HG03558 (cell line): ENCODE measurements around the gene PCP4.
"Not testable (repeated sequence)": the region's sequence is repeated elsewhere in the genome, so short reads cannot be mapped to it uniquely, and the experiment has no call there.

Source experiments
- ATAC-seq: cut with Tn5 transposase; IDR thresholded peaks from one replicate; pipeline ENCODE4 v1.9.1; 2021; ENCODE audit warnings: moderate number of reproducible peaks; ENCODE audit not compliant: unreplicated experiment; ENCODE audit errors: extremely low read depth

PCP4 gene

GRCh38 chr21:39860600-39860999 lies 6.6 kb upstream of the PCP4 start:
- ATAC-seq, result no peak

DNA sequence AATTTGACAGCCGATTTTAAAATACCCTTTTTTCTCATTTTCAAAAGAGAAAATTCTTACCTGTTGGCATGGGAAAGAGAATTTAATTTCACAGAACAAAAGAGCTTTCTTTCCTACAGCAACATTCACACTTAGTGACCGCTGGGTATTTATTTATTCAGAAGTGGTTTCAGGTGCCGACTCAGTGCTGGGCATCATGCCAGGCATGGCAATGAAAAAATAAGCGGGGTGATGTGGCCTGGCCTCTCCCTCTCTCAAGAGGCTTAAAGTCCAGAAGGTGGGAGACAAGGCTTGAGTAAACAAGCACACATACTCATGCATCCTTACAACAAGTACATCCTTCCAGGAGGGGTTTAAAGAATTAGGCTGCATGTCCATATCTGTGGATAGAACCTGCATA lies 4.1 kb upstream of the PCP4 start:
- ATAC-seq, result no peak

GRCh38 chr21:39866093-39866492 lies 1.1 kb upstream of the PCP4 start:
- no peak for ATAC-seq

DNA sequence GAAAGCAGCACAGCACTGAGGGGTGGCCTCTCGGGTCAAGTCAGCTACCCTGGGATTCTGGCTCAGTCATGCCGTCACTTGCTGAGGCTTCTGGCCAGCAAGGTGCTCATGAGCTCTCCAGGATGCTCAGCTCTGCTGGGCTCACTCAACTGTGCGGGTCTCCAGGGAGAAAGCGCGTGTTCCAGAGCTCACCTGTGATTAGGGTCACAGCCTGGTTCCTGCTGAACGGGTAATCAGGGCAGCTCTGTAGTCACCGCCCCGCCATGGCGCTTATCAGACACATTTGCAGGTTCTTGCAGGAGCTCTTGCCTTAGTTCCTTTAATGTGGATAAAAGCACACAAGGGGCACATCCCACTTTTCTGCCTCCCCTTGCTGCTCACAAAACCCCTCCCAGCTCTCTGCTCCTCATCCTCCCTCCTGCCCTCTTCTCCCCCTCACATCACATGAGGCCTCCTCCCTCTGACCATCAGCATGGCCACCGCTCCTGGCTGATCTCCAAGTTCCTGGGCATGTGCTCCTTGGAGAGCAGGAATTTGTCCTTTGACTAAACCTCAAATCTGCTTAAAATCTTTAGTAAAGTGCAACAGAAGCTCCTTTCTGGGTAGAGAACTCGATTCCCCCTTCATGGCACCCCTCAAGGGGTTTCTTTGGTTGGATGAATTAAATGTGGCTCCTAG lies 2.0 kb downstream of the PCP4 start:
- no peak for ATAC-seq

- ATAC-seq, result no peak
Measured at GRCh38 chr21:39873687-39874086, 6.4 kb downstream of the PCP4 start.

DNA sequence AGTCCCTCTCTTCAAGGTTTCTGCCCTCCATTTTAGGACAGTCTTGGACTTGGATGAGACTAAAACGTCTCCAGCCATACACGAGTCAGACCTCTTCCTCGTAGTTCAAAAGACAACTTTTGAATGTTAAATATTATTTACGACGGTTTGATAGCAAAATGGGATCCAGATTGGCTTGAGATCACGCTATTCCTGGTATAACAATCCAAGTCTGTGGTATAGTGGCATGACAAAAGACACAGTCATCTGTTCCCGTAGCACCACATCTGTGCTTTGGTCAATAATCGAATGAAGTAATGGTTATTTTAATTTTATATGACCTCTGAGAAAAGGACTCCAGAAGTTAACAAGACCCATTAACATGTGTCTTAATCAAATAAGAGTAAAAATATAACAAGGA lies 7.0 kb downstream of the PCP4 start:
- no peak for ATAC-seq

DNA sequence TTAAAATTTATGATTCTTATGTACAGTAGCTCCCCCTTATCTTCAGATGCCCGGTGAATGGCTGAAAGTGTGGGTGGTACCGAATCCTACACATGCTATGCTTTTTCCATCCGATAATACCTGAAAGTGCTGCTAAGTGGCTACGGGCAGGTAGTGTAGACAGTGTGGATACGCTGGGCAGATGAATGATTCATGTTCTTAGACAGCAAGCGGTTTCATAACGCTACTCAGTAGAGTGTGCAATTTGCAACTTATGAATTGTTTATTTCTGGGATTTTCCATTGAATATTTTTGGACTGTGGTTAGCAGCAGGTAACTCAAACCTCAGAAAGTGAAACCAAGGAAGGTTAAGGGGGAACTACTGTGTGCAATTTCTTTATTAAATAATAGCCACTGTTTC lies 7.5 kb downstream of the PCP4 start:
- no peak for ATAC-seq

DNA sequence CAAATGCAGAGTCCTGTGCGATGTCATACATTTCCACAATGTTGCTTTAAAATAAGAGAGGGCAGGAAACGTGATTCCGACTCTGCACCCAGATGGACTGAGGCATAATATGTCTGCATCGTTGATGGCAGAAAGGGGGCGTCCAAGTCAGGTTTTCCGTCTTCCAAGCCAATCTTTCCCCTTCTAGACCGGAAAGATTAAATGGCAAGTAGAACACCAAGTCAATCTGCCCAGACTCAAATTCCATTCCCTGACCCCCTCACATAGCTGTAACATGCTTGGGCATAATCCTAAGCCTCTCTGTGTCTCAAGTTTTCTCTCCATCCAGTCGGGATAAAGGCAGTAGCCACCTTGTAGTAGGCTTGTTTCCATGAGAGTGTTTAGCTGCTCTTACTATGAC lies 14.4 kb downstream of the PCP4 start:
- ATAC-seq, result no peak

DNA sequence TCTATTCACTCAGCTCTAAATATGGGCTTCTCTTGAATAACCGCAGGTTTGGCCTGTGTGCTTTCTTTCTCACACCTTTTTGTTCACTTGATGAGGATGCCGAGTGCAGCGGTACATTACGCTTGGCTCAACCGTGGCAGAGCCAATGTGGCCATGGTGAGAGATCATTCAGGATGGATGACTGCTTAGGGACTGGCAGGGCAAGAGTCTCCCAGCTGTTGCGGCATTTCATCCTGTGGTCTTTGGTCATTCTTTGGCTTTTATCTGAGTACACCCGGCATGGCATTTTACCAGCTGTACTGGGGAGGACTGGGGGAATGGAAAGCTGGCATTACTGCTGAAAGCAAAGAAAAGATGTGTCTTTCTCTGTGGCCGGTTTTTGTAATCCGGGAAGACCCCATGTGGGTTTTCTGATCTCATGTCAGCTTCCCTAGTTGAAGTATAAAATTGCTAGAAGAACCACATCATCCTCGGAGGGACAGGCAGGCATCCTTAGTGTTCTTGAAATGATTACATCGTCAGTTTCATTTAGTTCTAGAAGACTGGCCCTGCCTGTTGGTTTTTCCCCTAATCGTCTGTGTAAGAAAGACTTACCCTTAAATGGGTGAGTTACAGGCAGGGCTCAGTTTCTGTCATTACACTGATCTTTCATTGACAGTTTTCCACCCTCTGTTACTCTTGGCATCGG lies 15.1 kb downstream of the PCP4 start:
- ATAC-seq, result no peak

DNA sequence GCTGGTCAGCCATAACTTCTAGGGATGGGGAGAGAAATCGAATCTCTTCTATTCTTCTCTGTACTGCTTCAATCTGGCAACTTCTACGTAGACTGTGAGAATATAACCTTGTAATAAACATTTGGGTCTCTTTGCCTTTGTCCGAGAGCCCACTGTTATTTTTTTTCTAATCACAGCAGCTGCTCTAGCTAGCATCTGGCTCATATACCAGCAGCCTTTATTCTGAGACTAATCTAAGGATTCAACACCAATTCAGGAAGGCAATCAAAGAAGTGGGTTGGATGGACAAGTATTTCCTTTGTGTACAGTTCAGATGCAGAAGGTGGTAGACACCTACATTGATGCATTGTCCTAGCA lies 15.6 kb downstream of the PCP4 start:
- ATAC-seq, result no peak

DNA sequence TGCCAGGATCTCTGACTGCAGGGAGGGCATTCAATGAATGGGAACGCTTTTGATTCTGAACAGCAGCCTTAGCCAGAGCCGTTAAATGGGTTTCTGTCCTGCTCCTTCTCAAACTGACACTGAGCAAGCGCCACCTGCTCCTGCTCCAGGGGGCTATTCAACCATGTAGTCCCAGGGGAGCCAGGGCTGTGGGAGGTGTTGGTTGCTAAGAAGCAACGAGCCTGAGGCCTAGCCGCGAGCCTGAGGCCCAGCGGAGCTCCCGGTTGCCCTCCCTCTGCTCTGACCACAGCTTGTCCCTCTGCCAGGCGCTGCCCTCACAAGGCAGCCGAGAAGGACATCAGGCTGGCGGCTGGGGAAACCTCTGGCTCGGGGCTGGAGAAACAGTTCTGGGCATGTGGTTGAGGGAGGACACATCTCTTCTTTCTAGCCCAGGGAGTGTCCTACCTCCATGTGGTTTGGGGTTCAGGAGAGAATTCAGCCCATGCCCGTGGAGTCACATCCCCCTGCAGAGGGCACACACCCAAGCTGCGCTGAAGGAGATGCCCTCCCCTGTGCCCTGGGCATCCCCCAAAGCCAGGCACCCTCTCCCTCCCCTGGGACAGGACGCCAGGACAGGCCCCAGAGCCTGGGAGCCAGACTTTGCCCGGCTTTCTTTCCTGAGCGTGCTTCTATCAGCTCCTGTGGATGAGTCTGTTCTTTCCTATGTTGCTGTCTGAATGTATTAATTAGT lies 18.0 kb downstream of the PCP4 start:
- ATAC-seq, result no peak

- no peak for ATAC-seq
Measured at GRCh38 chr21:39888848-39889247, 21.6 kb downstream of the PCP4 start.

DNA sequence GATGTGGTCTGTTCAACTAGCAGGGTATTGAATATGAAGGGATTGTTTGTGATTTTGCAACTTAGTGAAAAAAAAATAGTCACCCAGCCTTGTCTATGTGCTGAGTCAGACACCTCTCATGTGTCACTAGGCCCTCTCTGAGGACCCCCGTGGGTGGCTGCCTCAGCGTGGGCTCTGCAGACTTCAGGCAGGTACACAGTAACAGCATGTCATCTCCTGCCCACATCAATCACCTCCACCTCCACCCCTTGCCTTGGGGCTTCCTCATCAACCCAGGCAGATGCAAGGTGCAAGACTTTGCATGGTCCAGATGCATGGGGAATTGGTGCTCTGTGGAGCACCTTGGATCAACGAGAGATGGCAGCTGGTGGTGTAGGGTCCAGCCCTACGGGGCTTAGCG lies 23.9 kb downstream of the PCP4 start:
- no peak for ATAC-seq

GRCh38 chr21:39891863-39892262 lies 24.6 kb downstream of the PCP4 start:
- ATAC-seq, result not testable (repeated sequence)

GRCh38 chr21:39900491-39900890 lies 33.3 kb downstream of the PCP4 start:
- ATAC-seq, result no peak

GRCh38 chr21:39900911-39901310 lies 33.7 kb downstream of the PCP4 start:
- no peak for ATAC-seq

DNA sequence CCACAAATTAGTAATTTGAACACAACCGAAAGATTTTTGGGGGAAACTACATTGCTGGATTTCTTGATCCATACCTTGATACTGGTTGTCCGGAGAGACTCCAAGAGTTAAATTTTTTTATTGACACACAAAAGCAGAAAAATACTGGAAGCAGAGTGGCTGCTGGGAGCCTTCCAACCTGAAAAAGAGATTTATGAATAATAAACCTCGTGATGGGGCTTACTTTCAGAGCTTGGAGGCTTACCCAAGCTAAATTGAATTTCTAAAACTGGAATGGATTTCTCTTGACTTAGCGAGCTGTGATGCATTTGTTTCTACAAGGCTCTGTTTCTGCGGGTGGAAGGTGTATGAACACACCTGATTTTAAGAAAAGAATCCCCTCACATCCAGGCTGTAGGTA lies 35.7 kb downstream of the PCP4 start:
- no peak for ATAC-seq

DNA sequence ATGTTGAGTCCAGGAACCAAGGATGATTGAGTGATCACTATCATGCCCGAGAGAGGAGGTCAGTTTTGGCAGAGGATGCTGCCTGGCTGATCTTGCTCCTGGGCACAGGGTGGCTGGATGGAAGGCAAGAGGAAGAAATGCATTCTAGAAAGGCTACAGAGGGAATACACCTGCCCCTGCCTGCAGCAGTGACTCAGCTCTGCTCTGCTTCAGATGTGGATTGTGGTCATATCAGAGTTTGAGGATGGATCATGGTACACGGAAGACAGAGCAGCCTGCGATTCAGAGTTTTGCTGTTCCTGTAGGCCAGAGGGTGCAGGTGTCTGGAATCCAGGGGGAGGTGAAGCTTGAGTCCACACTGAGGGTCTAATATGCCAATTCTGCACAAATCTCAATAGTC lies 37.2 kb downstream of the PCP4 start:
- no peak for ATAC-seq

GRCh38 chr21:39908265-39908923 lies 41.2 kb downstream of the PCP4 start:
- ATAC-seq, result no peak

DNA sequence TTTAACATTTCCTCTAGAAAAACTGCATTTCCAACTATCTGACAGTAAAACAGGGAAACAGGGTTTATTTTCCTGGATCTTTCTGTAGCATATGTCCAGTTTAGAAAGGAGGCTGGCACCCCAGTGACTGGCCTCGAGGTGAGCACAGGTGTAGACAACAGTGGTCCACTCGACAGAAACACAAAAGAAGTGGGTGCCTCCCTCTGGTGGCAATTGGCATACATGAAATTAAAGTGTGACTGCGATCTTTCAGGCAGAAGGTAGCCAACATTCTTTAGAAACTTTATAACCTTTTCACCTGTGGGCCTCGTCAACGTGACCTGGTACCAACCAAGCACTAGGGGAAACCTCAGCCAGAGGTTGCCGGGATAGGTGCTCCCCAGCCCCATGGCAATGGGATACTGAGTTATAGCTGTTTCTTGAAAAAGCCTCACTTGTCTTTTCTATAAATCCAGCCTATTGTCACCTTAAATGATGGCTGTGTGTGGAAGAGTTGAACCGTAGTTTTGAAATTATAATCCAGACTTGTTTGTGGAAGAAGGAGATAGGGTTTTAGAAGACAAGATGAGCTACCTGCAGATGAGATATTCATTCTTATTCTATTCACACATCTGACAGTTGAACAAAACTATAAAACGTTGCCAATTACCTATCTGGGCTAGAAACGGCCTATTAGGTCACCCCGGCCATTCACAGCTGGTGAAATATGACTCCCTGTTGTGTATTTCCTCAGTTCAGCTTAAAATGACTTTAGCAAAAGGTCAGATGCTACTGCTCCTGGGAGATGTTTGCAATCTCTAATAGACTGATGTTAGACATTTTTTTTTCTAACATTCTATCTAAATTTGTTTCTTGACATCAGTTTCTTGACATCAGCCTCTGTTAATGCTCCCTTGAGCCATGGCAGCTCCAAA lies 44.3 kb downstream of the PCP4 start:
- ATAC-seq, result no peak
